GM12892 (cell line): Measurements from ENCODE around the gene NARS2.

Experiments
- DNase-seq: peaks from one replicate; pipeline ENCODE4 v3.0.0; 2011; ENCODE audit not compliant: insufficient read length
- FAIRE-seq: peaks from 2 replicates; lab custom pipeline; 2011; peaks lifted over from hg19 to GRCh38; lab: Jason Lieb, UNC
- POLR2A ChIP-seq: IDR thresholded peaks from 2 replicates; pipeline ENCODE4 v1.6.1; 2011; ENCODE audit warnings: low read depth, low read length, control low read depth
- POLR2AphosphoS5 ChIP-seq: IDR thresholded peaks from 2 replicates; pipeline ENCODE4 v1.6.1; 2011; ENCODE audit warnings: low read depth, low read length, control low read depth
- TAF1 ChIP-seq: IDR thresholded peaks from 2 replicates; pipeline ENCODE4 v1.6.1; 2011; ENCODE audit warnings: low read depth, mild to moderate bottlenecking, control low read depth, low read length, borderline replicate concordance

NARS2 gene

GRCh38 chr11:78595436-78596130 is 20.9 kb upstream of the NARS2 start:
- DNase-seq (no peak), FAIRE-seq (no peak)
- no peak for TF ChIP-seq POLR2A
- TF ChIP-seq TAF1, result no peak
- no peak for TF ChIP-seq POLR2AphosphoS5

GRCh38 chr11:78594814-78595213 is 20.1 kb upstream of the NARS2 start:
- no peak for FAIRE-seq

GRCh38 chr11:78588517-78588916 is 13.9 kb upstream of the NARS2 start:
- DNase-seq, result no peak
- TF ChIP-seq POLR2AphosphoS5 (no peak), POLR2A (no peak), TAF1 (no peak)
- FAIRE-seq, result no peak

More at GRCh38 chr11:78594814-78595213, 20.1 kb upstream of the NARS2 start:
- no peak for DNase-seq
- TF ChIP-seq POLR2A, result no peak

- no peak for FAIRE-seq
- DNase-seq, result no peak
- TF ChIP-seq POLR2AphosphoS5 (no peak), POLR2A (no peak), TAF1 (no peak)
Observed at GRCh38 chr11:78587446-78587845, 12.8 kb upstream of the NARS2 start.

GRCh38 chr11:78586452-78587046 is 11.9 kb upstream of the NARS2 start:
- TF ChIP-seq POLR2AphosphoS5 (no peak), POLR2A (no peak), TAF1 (no peak)
- FAIRE-seq (no peak), DNase-seq (no peak)

- FAIRE-seq (no peak), DNase-seq (no peak)
- TF ChIP-seq TAF1 (no peak), POLR2A (no peak), POLR2AphosphoS5 (no peak)
Observed at GRCh38 chr11:78583889-78584288, 9.2 kb upstream of the NARS2 start.

- DNase-seq (no peak), FAIRE-seq (no peak)
- TF ChIP-seq TAF1, result no peak
- TF ChIP-seq POLR2AphosphoS5, result no peak
- TF ChIP-seq POLR2A, result no peak
Observed at GRCh38 chr11:78577495-78577894, 2.8 kb upstream of the NARS2 start.

GRCh38 chr11:78576549-78577097 is 2.0 kb upstream of the NARS2 start:
- no peak for DNase-seq
- FAIRE-seq, result no peak
- TF ChIP-seq POLR2A, result no peak
- TF ChIP-seq POLR2AphosphoS5, result no peak
- no peak for TF ChIP-seq TAF1

GRCh38 chr11:78575478-78575877 is 814 bp upstream of the NARS2 start:
- FAIRE-seq (no peak), DNase-seq (no peak)
- TF ChIP-seq TAF1, result no peak
- no peak for TF ChIP-seq POLR2AphosphoS5
- no peak for TF ChIP-seq POLR2A

GRCh38 chr11:78573681-78574080 is 983 bp downstream of the NARS2 start:
- DNase-seq (no peak), FAIRE-seq (no peak)
- TF ChIP-seq POLR2AphosphoS5 (no peak), TAF1 (no peak), POLR2A (no peak)

GRCh38 chr11:78573271-78573670 is 1.4 kb downstream of the NARS2 start:
- TF ChIP-seq POLR2A, result no peak
- no peak for TF ChIP-seq POLR2AphosphoS5
- TF ChIP-seq TAF1, result no peak
- FAIRE-seq (no peak), DNase-seq (no peak)

GRCh38 chr11:78572394-78572793 is 2.3 kb downstream of the NARS2 start:
- TF ChIP-seq POLR2AphosphoS5, result no peak
- TF ChIP-seq POLR2A, result no peak
- no peak for TF ChIP-seq TAF1
- peak; percentile 17 for FAIRE-seq
- no peak for DNase-seq
